HepG2 (cell line): ENCODE data around the gene HMGB2. TPM values are rescaled to one million over a fixed set of nuclear protein-coding genes. Genes with fewer than 3 reads are reported as not detected.
A peak's percentile ranks its signal among the peaks of the same experiment; 100 is the strongest.

ENCODE experiments used
- AFF4 ChIP-seq: sonication (generic); formaldehyde crosslinking; IDR thresholded peaks from 2 replicates; pipeline ENCODE4 v1.4.0; 2020; ENCODE audit warnings: missing genetic modification reagents
- AGO1 ChIP-seq: fragments of 200-400 bp; formaldehyde crosslinking; IDR thresholded peaks from 2 replicates; pipeline ENCODE4 v1.6.1; 2017; ENCODE audit warnings: mild to moderate bottlenecking, low read depth, low read length, moderate library complexity; ENCODE audit not compliant: poor library complexity, severe bottlenecking
- BCL3 ChIP-seq: sonication (generic); formaldehyde crosslinking; IDR thresholded peaks from 2 replicates; pipeline ENCODE4 v1.5.1; 2020; ENCODE audit warnings: mild to moderate bottlenecking, missing genetic modification reagents, moderate library complexity
- CBX1 ChIP-seq: IDR thresholded peaks from one replicate; pipeline ENCODE4 v1.6.1; 2016; ENCODE audit warnings: antibody characterized with exemption, low read depth
- FOXJ3 ChIP-seq: sonication (generic); formaldehyde crosslinking; IDR thresholded peaks from 2 replicates; pipeline ENCODE4 v1.4.0; 2020; ENCODE audit warnings: missing genetic modification reagents, mild to moderate bottlenecking, borderline replicate concordance
- FOXK1 ChIP-seq: sonication (generic); formaldehyde crosslinking; IDR thresholded peaks from 2 replicates; pipeline ENCODE4 v1.4.0; 2020; ENCODE audit warnings: low read depth, missing genetic modification reagents, borderline replicate concordance
- MED1 ChIP-seq: sonication (generic); formaldehyde crosslinking; IDR thresholded peaks from 2 replicates; pipeline ENCODE4 v1.4.0; 2020; ENCODE audit warnings: missing genetic modification reagents
- MEF2D ChIP-seq: sonication (generic); formaldehyde crosslinking; IDR thresholded peaks from 2 replicates; pipeline ENCODE4 v1.5.1; 2020; ENCODE audit warnings: mild to moderate bottlenecking, missing genetic modification reagents
- MYPOP ChIP-seq: sonication (generic); formaldehyde crosslinking; IDR thresholded peaks from 2 replicates; pipeline ENCODE4 v1.8.1; 2023; ENCODE audit warnings: mild to moderate bottlenecking, moderate library complexity, missing genetic modification reagents
- PHF21A ChIP-seq: sonication (generic); formaldehyde crosslinking; IDR thresholded peaks from 2 replicates; pipeline ENCODE4 v1.5.0; 2020; ENCODE audit warnings: mild to moderate bottlenecking, missing genetic modification reagents
- SP1 ChIP-seq, 2 experiments: fragments of 450-650 bp in 1 of 2; sonication (generic) in 1 of 2; formaldehyde crosslinking in 1 of 2; IDR thresholded peaks; 2 replicates each; pipeline versions ENCODE4 v1.4.0 to v1.6.1; 2016 to 2020; ENCODE audit warnings: missing genetic modification reagents in 1 of 2
- SP4 ChIP-seq: sonication (generic); formaldehyde crosslinking; IDR thresholded peaks from 2 replicates; pipeline ENCODE4 v1.8.1; 2023; ENCODE audit warnings: mild to moderate bottlenecking, missing genetic modification reagents
- TAF1 ChIP-seq: sonication (generic); formaldehyde crosslinking; IDR thresholded peaks from 2 replicates; pipeline ENCODE4 v1.4.0; 2020; ENCODE audit warnings: missing genetic modification reagents
- ZBTB43 ChIP-seq: sonication (generic); formaldehyde crosslinking; conservative IDR thresholded peaks from 2 replicates; pipeline ENCODE4 v1.4.0; 2020; ENCODE audit warnings: missing genetic modification reagents
- ZNF225 ChIP-seq: sonication (generic); formaldehyde crosslinking; IDR thresholded peaks from 2 replicates; pipeline ENCODE4 v1.4.0; 2020; ENCODE audit warnings: mild to moderate bottlenecking, missing genetic modification reagents
- ZNF441 ChIP-seq: sonication (generic); formaldehyde crosslinking; IDR thresholded peaks from 2 replicates; pipeline ENCODE4 v1.7.0; 2021; ENCODE audit warnings: missing genetic modification reagents, borderline replicate concordance
- ZNF550 ChIP-seq: sonication (generic); formaldehyde crosslinking; IDR thresholded peaks from 2 replicates; pipeline ENCODE4 v1.4.0; 2020; ENCODE audit warnings: mild to moderate bottlenecking, missing genetic modification reagents, borderline replicate concordance
- ZNF777 ChIP-seq: sonication (generic); formaldehyde crosslinking; IDR thresholded peaks from 2 replicates; pipeline ENCODE4 v1.4.0; 2020; ENCODE audit warnings: missing genetic modification reagents
- polyA plus RNA-seq, 8 experiments: library from polyadenylated mRNA; depleted of rRNA in 3 of 8; stranded (reverse) in 7 of 8; unstranded in 1 of 8; fragments of >200 nt; fragmentation: Illumina TruSeq in 4 of 8; extraction: Trizol in 4 of 8; gene quantifications; 2 replicates each; pipeline versions ENCODE4 v1.2.1 to v1.2.3, GENCODE V29; 2011 to 2016; ENCODE audit warnings: low read depth in 4 of 8, missing spikeins in 1 of 8, mixed read lengths in 1 of 8; ENCODE audit not compliant: insufficient read depth in 1 of 8
- total RNA-seq, 5 experiments: library from RNA; depleted of rRNA; stranded (reverse); fragments of >200 nt; fragmentation: Illumina TruSeq; extraction: Trizol; gene quantifications; 2 replicates each; pipeline ENCODE4 v1.2.3, GENCODE V29; 2016; ENCODE audit warnings: low read depth in 1 of 5
- TF ChIP-seq, protein P1 (sequence below): sonication (generic); formaldehyde crosslinking; IDR thresholded peaks from 2 replicates; pipeline ENCODE4 v1.8.0; 2022; ENCODE audit warnings: missing genetic modification reagents, mild to moderate bottlenecking, inconsistent platforms, borderline replicate concordance

Gene HMGB2
- total and polyA plus RNA-seq, 2 of the 13 experiments (the other 11 are each of a cell fraction or from before 2014, with no cell fraction given) = 90.5 to 332 TPM

- TF ChIP-seq ZBTB43 = peak; percentile 19; the same call in 1 of the 2 replicates
- TF ChIP-seq SP4 (CRISPR knock-in tag) = peak; percentile 97
- no peak for TF ChIP-seq SP1 (IDR thresholded peaks at IDR 0.05)
- TF ChIP-seq SP1 (CRISPR knock-in tag; IDR thresholded peaks at IDR 0.05) = peak; percentile 91
- TF ChIP-seq ZNF777 = peak; percentile 44; the same call in 1 of the 2 replicates
- peak; percentile 82; the same call in 1 of the 2 replicates for TF ChIP-seq AFF4
- peak; percentile 31; the same call in 1 of the 2 replicates for TF ChIP-seq BCL3 (CRISPR knock-in tag)
- TF ChIP-seq ZNF550 (CRISPR knock-in tag) = peak; percentile 37; the same call in 1 of the 2 replicates
- TF ChIP-seq ZNF225 (CRISPR knock-in tag) = peak; percentile 61
- TF ChIP-seq MYPOP (CRISPR knock-in tag) = peak; percentile 97; the same call in 1 of the 2 replicates
- 0 out of 2 replicates have a peak, but pooled peaks have one; percentile 30 for TF ChIP-seq FOXJ3
- TF ChIP-seq ZNF441 (CRISPR knock-in tag) = 0 out of 2 replicates have a peak, but pooled peaks have one; percentile 41
- peak; percentile 68; the same call in 1 of the 2 replicates for TF ChIP-seq MEF2D
- TF ChIP-seq, protein P1, sequence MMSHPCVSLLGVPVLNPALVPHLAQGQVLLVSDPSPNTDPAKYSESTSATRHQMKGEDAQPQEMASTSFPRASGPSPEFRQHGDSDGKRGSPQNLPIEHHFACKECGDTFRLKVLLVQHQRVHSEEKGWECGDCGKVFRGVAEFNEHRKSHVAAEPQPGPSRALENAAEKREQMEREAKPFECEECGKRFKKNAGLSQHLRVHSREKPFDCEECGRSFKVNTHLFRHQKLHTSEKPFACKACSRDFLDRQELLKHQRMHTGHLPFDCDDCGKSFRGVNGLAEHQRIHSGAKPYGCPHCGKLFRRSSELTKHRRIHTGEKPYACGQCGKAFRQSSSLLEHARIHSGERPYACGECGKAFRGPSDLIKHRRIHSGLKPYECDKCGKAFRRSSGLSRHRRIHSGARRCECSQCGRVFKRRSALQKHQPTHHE = peak; percentile 3; the same call in 1 of the 2 replicates
- TF ChIP-seq AGO1 = peak; percentile 16
- TF ChIP-seq CBX1 = no peak
- peak; percentile 48; the same call in 1 of the 2 replicates for TF ChIP-seq PHF21A (CRISPR knock-in tag)
- no peak; the same call in 1 of the 2 replicates for TF ChIP-seq MED1 (CRISPR knock-in tag)
- TF ChIP-seq TAF1 (CRISPR knock-in tag) = peak; percentile 94
- peak; percentile 68; the same call in 1 of the 2 replicates for TF ChIP-seq FOXK1
These were observed at the start of gene HMGB2 (continued) for GRCh38 chr4:173334085-173334890.
